Measurements from ENCODE around the gene CLCN1. TPM values are rescaled to one million over a fixed set of nuclear protein-coding genes. Genes with fewer than 3 reads are reported as not detected.
A peak's percentile ranks its signal among the peaks of the same experiment; 100 is the strongest.

Gene CLCN1
- total RNA-seq, 1 experiment from 2014 or later: 0.13 TPM

DNA sequence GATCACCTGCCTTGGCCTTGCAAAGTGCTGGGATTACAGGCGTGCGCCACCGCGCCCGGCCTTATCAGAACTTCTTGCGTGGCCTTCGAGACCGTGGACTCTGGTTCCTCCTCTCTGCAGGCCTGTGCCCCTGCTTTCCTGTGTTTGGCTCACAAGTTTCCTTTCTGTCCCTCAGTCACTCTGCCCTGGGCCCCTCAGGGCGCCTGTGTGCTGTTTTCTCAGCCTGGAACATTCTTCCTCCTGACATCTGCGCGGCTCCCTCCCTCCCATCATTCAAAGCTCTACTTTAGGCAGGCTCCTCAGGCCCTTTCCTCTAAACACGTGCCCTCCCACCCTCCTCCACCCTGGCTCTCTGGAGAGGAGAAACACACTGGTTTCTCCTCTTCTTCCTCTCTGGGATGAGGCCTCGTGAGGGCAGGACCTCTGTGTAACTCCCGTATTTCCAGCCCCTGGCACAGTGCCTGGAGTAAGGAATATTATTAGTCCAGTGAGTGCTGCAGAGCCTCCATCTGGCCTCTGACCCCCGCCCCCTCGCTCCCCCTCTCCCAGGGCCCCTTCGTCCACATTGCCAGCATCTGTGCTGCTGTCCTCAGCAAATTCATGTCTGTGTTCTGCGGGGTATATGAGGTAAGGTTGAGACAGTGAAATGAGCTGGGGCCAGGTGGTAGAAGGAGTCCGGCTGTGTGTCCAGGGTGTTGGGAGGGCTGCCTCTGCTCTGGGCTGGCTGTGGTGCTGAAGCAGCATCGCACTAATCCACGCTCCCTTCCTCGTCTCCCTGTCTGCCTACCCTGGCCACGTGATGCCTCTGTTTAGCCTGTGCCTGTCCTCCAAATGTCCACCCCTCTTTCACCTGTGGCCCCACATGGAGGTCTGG is 7.1 kb downstream of the CLCN1 start:
- DNase-seq: no peak
- H3K4me2 ChIP-seq (ENCODE audit: insufficient read depth, insufficient read length, low read length): no peak overlapping the region
- H3K9me3 ChIP-seq (ENCODE audit: control insufficient read depth, low read depth, low read length): no peaks in the 10 kb centered on the region
- H3K27me3 Mint-ChIP-seq (ENCODE audit: low read depth): peaks cover 4% of the 10 kb centered on the region
- no peaks in the 10 kb centered on the region for H3K79me1 ChIP-seq (ENCODE audit: insufficient read depth, low read depth, low read length, poor library complexity, severe bottlenecking)
- H3K4me1 ChIP-seq (ENCODE audit: insufficient read depth, low read length): no peaks in the 10 kb centered on the region
- H4K91ac ChIP-seq (ENCODE audit: insufficient read length, low read depth, low read length): no peak overlapping the region
- no peak overlapping the region for H3K4ac ChIP-seq (ENCODE audit: low read depth, low read length)
- no peak overlapping the region for H3K18ac ChIP-seq (ENCODE audit: insufficient read length, low read depth, low read length)
- no peaks in the 10 kb centered on the region for H3K23me2 ChIP-seq (ENCODE audit: insufficient read length, low read depth, low read length, poor library complexity, severe bottlenecking)
- H2BK120ac ChIP-seq (ENCODE audit: low read depth, low read length, poor library complexity, severe bottlenecking): no peak overlapping the region
- H2BK20ac ChIP-seq (ENCODE audit: low read depth, low read length, poor library complexity, severe bottlenecking): no peak overlapping the region
- TF ChIP-seq, protein P1, sequence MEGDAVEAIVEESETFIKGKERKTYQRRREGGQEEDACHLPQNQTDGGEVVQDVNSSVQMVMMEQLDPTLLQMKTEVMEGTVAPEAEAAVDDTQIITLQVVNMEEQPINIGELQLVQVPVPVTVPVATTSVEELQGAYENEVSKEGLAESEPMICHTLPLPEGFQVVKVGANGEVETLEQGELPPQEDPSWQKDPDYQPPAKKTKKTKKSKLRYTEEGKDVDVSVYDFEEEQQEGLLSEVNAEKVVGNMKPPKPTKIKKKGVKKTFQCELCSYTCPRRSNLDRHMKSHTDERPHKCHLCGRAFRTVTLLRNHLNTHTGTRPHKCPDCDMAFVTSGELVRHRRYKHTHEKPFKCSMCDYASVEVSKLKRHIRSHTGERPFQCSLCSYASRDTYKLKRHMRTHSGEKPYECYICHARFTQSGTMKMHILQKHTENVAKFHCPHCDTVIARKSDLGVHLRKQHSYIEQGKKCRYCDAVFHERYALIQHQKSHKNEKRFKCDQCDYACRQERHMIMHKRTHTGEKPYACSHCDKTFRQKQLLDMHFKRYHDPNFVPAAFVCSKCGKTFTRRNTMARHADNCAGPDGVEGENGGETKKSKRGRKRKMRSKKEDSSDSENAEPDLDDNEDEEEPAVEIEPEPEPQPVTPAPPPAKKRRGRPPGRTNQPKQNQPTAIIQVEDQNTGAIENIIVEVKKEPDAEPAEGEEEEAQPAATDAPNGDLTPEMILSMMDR (conservative IDR thresholded peaks at IDR 0.05): no peak
- H2AFZ ChIP-seq (ENCODE audit: low read length): no peak overlapping the region
- H4K8ac ChIP-seq (replicated peaks; ENCODE audit: insufficient read length, low read depth, low read length): no peak overlapping the region
- H2AK5ac ChIP-seq (ENCODE audit: insufficient read length, low read length): no peak overlapping the region
- no peaks in the 10 kb centered on the region for H3K27me3 ChIP-seq (ENCODE audit: insufficient read depth, low read length)
- no peak overlapping the region for H2BK12ac ChIP-seq (ENCODE audit: insufficient read length, low read depth, low read length)
- no peak overlapping the region for H2BK5ac ChIP-seq (ENCODE audit: insufficient read length, low read length)
- H3K79me2 ChIP-seq (ENCODE audit: insufficient read depth, low read length): no peaks in the 10 kb centered on the region
- H2BK15ac ChIP-seq (ENCODE audit: low read depth, low read length): no peak overlapping the region
- no peak overlapping the region for H3K23ac ChIP-seq (ENCODE audit: insufficient read length, low read depth, low read length)
- no peak overlapping the region for H3K14ac ChIP-seq (ENCODE audit: insufficient read depth, low read length)
- no peak overlapping the region for H3T11ph ChIP-seq (ENCODE audit: low read length)
- H3K36me3 Mint-ChIP-seq (ENCODE audit: insufficient read depth in 1 of 3, low read depth in 3 of 3): no peaks in the 10 kb centered on the region; a peak in 1 of 7 replicates
- H4K5ac ChIP-seq (ENCODE audit: insufficient read length, low read depth, low read length): no peak overlapping the region
- peaks cover 19 to 26% of the 10 kb centered on the region in 2 experiments for H3K4me1 Mint-ChIP-seq
- H3K4me3 Mint-ChIP-seq: no peak overlapping the region
- no peaks in the 10 kb centered on the region; a peak in 1 of 5 replicates for H3K9me3 Mint-ChIP-seq
- peak overlapping the region in 1 of 3 experiments; percentile 28; a peak in 2 of 7 replicates for H3K27ac Mint-ChIP-seq
- no peak overlapping the region for H3K56ac ChIP-seq (ENCODE audit: insufficient read length, low read depth, low read length)
- H3K9ac ChIP-seq (ENCODE audit: extremely low read depth, insufficient read length, low read length): no peak overlapping the region
- H4K20me1 ChIP-seq (ENCODE audit: control insufficient read depth, insufficient read depth, insufficient read length): no peaks in the 10 kb centered on the region
- no CpG with 5 or more reads among the region's 23 CpGs for WGBS (ENCODE audit: extremely low coverage, insufficient read length, low lambda C conversion rate)
- H3K27ac ChIP-seq (ENCODE audit: insufficient read length, low read depth, low read length): no peak overlapping the region
